ENCODE data around the gene ZMAT2.
"Not testable (repeated sequence)": the region's sequence is repeated elsewhere in the genome, so short reads cannot be mapped to it uniquely, and the experiment has no call there.

Gene ZMAT2

GRCh38 chr5:140700177-140701144 is at the start of gene ZMAT2:
Gene ZMAT2 (plus strand): TSS chr5:140700447. CDS start chr5:140700461, 14 bp downstream.
- DNase-seq (ENCODE audit: low read depth in 1 of 2, low spot score in 1 of 2), result peak; percentile 80 to 86

- no peak for DNase-seq (ENCODE audit: low read depth in 1 of 2, low spot score in 1 of 2)
Observed at GRCh38 chr5:140658870-140659269, 41.4 kb upstream of the ZMAT2 start.

- not testable (repeated sequence) for DNase-seq (ENCODE audit: low read depth in 1 of 2, low spot score in 1 of 2)
Observed at GRCh38 chr5:140660371-140660770, 39.9 kb upstream of the ZMAT2 start.

- no peak for DNase-seq (ENCODE audit: low read depth in 1 of 2, low spot score in 1 of 2)
Observed at GRCh38 chr5:140664030-140664358, 36.3 kb upstream of the ZMAT2 start.

GRCh38 chr5:140664359-140665119 is 35.7 kb upstream of the ZMAT2 start, which contains the start of gene WDR55:
Gene WDR55 (plus strand): TSS chr5:140664904. CDS start chr5:140664913, 9 bp downstream.
- DNase-seq (ENCODE audit: low read depth in 1 of 2, low spot score in 1 of 2), result peak; percentile 92 to 95

GRCh38 chr5:140671035-140671434 is 29.2 kb upstream of the ZMAT2 start:
- DNase-seq (ENCODE audit: low read depth in 1 of 2, low spot score in 1 of 2), result not testable (repeated sequence)

- DNase-seq (ENCODE audit: low read depth in 1 of 2, low spot score in 1 of 2), result no peak
Observed at GRCh38 chr5:140671472-140672125, 28.6 kb upstream of the ZMAT2 start.

GRCh38 chr5:140672455-140673186 is 27.6 kb upstream of the ZMAT2 start:
- no peak for DNase-seq (ENCODE audit: low read depth in 1 of 2, low spot score in 1 of 2)

- no peak for DNase-seq (ENCODE audit: low read depth in 1 of 2, low spot score in 1 of 2)
Observed at GRCh38 chr5:140673187-140673976, 26.9 kb upstream of the ZMAT2 start, which contains the start of gene DND1. Gene DND1 (minus strand): TSS chr5:140673576. CDS start chr5:140673542, 34 bp downstream.

- DNase-seq (ENCODE audit: low read depth in 1 of 2, low spot score in 1 of 2), result no peak
Observed at GRCh38 chr5:140674211-140674610, 26.0 kb upstream of the ZMAT2 start.

GRCh38 chr5:140674629-140675028 is 25.6 kb upstream of the ZMAT2 start:
- no peak for DNase-seq (ENCODE audit: low read depth in 1 of 2, low spot score in 1 of 2)

- no peak for DNase-seq (ENCODE audit: low read depth in 1 of 2, low spot score in 1 of 2)
Observed at GRCh38 chr5:140677947-140678346, 22.3 kb upstream of the ZMAT2 start.

GRCh38 chr5:140678993-140679392 is 21.3 kb upstream of the ZMAT2 start:
- no peak for DNase-seq (ENCODE audit: low read depth in 1 of 2, low spot score in 1 of 2)

GRCh38 chr5:140690376-140690932 is 9.8 kb upstream of the ZMAT2 start:
- no peak for DNase-seq (ENCODE audit: low read depth in 1 of 2, low spot score in 1 of 2)

- peak; percentile 65 to 73 for DNase-seq (ENCODE audit: low read depth in 1 of 2, low spot score in 1 of 2)
Observed at GRCh38 chr5:140690941-140691924, 9.0 kb upstream of the ZMAT2 start, which contains the start of the genes HARS1 and HARS2. Gene HARS1 (minus strand): TSS chr5:140691370. CDS start chr5:140691304, 66 bp downstream. Gene HARS2 (plus strand): TSS chr5:140691455. CDS start chr5:140691649, 194 bp downstream.

- no peak for DNase-seq (ENCODE audit: low read depth in 1 of 2, low spot score in 1 of 2)
Observed at GRCh38 chr5:140694276-140694675, 6.0 kb upstream of the ZMAT2 start.

- DNase-seq (ENCODE audit: low read depth in 1 of 2, low spot score in 1 of 2), result no peak
Observed at GRCh38 chr5:140696891-140697492, 3.3 kb upstream of the ZMAT2 start.

GRCh38 chr5:140707812-140708211 is 7.6 kb downstream of the ZMAT2 start:
- DNase-seq (ENCODE audit: low read depth in 1 of 2, low spot score in 1 of 2), result no peak
